ENCODE measurements around the gene NUP214.
"Not testable (repeated sequence)": the region's sequence is repeated elsewhere in the genome, so short reads cannot be mapped to it uniquely, and the experiment has no call there.

Gene NUP214

GRCh38 chr9:131092548-131093440, 32.6 kb upstream of the NUP214 start:
- no peaks in the 10 kb centered on the region for H3K36me3 Mint-ChIP-seq (ENCODE audit: low read depth)
- H3K27ac Mint-ChIP-seq: no peak overlapping the region
- peaks cover 28% of the 10 kb centered on the region for H3K27me3 Mint-ChIP-seq (ENCODE audit: low read depth)
- H3K9me3 Mint-ChIP-seq: no peaks in the 10 kb centered on the region
- H3K4me3 Mint-ChIP-seq: no peak overlapping the region
- H3K4me1 Mint-ChIP-seq (ENCODE audit: low read depth): peaks cover 4% of the 10 kb centered on the region

GRCh38 chr9:131094015-131094414, 31.4 kb upstream of the NUP214 start:
- Mint-ChIP-seq H3K9me3 (no peaks in the 10 kb centered on the region), H3K27me3 (ENCODE audit: low read depth) (peaks cover 37% of the 10 kb centered on the region), H3K27ac (no peak overlapping the region), H3K36me3 (ENCODE audit: low read depth) (no peaks in the 10 kb centered on the region), H3K4me1 (ENCODE audit: low read depth) (peaks cover 4% of the 10 kb centered on the region), H3K4me3 (no peak overlapping the region)

DNA sequence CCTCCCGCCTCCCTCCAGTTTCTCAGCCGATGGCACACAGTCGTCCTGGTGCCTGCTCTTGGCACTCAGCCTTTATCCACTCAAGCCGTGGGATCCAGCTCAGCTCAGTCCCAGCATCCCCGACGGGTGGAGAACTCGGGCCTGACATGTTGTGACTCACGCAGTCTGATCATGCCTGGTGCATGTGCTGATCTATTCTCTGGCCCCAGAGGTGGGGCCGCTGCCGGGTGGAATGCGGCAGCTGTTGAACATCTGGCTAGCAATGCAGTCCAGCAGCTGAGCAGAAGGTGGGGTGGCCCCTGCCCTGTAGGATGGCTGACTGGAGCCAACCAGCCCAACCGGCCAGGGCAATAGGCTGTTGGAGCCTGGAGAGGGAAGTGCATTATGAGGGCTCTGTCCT, 30.8 kb upstream of the NUP214 start:
- H3K27me3 Mint-ChIP-seq (ENCODE audit: low read depth): peaks cover 39% of the 10 kb centered on the region
- H3K27ac Mint-ChIP-seq: no peak overlapping the region
- no peak overlapping the region for H3K4me3 Mint-ChIP-seq

DNA sequence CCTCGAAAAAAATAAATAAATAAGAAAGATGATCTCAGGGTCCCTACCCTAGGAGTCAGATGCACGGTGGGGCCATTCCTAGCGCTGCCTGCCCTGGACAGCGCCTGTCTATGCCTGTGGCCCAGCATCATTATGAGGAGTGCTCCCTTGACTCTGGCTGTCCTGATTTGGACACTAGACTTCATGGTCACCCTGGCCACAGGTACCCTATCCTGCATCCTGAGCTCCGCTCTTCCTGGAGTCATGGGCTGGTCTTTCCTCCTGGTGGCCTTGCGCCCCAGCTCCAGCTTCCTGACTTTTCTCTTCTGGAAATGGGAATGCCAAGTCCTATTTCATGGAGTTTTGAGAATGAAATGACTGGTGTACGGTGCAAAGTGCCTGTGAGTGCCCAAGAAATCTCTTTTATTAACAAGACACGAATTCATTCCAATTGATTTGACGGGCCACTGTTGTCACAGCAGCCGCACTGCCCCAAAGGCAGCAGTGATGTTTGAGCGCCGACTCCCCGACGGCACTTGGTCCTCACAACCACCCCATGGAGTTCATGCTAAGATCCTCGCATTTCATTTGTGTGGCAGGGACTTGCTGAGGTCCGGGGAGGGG, 29.6 kb upstream of the NUP214 start:
- Mint-ChIP-seq H3K9me3 (no peaks in the 10 kb centered on the region), H3K4me3 (peak overlapping the region; percentile 59), H3K4me1 (ENCODE audit: low read depth) (peaks cover 4% of the 10 kb centered on the region), H3K27me3 (ENCODE audit: low read depth) (peaks cover 39% of the 10 kb centered on the region), H3K36me3 (ENCODE audit: low read depth) (no peaks in the 10 kb centered on the region), H3K27ac (no peak overlapping the region)

More for the DNA sequence above, 30.8 kb upstream of the NUP214 start:
- peaks cover 4% of the 10 kb centered on the region for H3K4me1 Mint-ChIP-seq (ENCODE audit: low read depth)
- H3K9me3 Mint-ChIP-seq: no peaks in the 10 kb centered on the region
- H3K36me3 Mint-ChIP-seq (ENCODE audit: low read depth): no peaks in the 10 kb centered on the region

DNA sequence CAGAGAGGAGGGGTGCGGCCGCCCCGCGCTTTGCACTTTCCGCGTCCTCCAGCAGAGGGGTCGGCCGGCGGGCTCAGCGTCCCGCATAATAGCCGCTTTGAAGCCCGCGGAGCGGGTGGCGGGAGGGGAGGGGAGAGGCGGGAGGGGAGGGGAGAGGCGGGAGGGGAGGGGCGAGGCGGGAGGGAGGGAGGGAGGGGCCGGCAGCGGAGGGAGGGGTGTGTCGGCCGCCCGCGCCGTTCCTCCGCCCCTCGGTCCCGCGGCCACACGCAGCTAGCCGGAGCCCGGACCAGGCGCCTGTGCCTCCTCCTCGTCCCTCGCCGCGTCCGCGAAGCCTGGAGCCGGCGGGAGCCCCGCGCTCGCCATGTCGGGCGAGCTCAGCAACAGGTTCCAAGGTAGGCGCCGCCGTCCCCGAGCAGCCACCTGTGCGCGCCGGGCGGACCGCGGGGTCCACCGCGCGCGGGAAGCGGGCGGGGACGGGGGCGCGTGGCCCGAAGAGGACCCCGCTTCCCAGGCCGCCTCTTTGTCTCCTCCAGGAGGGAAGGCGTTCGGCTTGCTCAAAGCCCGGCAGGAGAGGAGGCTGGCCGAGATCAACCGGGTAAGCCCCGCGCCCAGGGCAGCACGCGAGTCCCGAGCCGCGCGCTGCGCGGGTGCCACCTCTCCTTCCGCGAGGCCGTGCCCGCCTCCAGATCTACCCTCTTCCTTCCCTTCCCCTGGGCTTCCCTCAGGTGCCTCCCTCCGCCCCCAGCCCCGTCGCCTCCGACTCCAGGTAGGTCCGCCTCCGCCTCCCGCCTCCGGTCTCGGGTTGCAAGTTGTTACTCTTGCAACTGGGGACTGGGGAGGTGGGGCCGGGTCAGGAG, 28.9 kb upstream of the NUP214 start, which contains the start of gene AIF1L:
AIF1L (plus strand) TSS at position 263 of the 857 bp plus-strand sequence; CDS start at position 362, 99 bp downstream.
- peaks cover 39% of the 10 kb centered on the region for H3K27me3 Mint-ChIP-seq (ENCODE audit: low read depth)
- peak within 1 kb of the TSS; percentile 68 for H3K4me3 Mint-ChIP-seq
- H3K36me3 Mint-ChIP-seq (ENCODE audit: low read depth): no peaks in the 10 kb centered on the region
- H3K27ac Mint-ChIP-seq: no peak within 1 kb of the TSS
- H3K4me1 Mint-ChIP-seq (ENCODE audit: low read depth): peaks cover 4% of the 10 kb centered on the region
- H3K9me3 Mint-ChIP-seq: no peaks in the 10 kb centered on the region

DNA sequence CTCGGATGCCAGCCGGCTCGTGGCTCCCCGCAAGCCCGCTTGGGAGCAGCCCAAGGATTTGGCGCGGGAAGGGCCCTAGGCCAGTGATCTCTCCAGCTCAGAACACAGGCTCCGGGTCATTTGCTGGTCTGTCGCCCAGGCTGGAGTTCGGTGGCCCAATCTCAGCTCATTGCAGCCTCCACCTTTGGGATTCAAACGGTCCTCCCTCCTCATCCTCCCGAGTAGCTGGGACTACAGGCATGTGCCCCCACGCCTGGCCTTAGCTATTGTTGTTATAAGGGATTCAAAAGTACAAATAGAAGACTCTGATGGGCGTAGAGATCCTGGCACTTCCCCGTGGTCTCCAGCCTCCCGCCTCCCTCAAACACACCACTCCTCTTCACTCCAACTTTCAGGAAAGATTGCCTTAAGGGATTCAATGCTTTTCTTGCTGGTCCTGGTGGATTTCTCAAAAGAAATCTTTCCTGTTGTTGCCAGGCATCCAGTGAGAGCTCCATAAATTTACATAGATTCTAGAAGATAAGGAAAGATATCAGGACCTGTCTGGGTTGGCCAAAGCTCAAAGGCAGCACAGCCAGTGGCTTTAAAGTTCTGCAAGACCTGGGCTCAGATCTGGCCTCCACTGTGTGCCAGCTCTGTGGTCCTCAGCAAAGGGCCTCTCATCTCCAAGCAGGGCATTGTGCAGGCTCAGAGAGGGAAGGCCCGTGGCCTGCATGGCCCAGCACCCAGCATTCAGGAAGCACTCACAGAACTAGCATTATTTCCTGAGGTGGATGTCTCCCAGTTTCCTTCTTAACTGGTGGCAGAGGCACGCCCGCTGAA, 28.0 kb upstream of the NUP214 start:
- no peak overlapping the region for H3K27ac Mint-ChIP-seq
- H3K36me3 Mint-ChIP-seq (ENCODE audit: low read depth): no peaks in the 10 kb centered on the region
- H3K4me1 Mint-ChIP-seq (ENCODE audit: low read depth): peaks cover 4% of the 10 kb centered on the region
- peaks cover 39% of the 10 kb centered on the region for H3K27me3 Mint-ChIP-seq (ENCODE audit: low read depth)
- peak overlapping the region; percentile 68 for H3K4me3 Mint-ChIP-seq
- H3K9me3 Mint-ChIP-seq: no peaks in the 10 kb centered on the region

DNA sequence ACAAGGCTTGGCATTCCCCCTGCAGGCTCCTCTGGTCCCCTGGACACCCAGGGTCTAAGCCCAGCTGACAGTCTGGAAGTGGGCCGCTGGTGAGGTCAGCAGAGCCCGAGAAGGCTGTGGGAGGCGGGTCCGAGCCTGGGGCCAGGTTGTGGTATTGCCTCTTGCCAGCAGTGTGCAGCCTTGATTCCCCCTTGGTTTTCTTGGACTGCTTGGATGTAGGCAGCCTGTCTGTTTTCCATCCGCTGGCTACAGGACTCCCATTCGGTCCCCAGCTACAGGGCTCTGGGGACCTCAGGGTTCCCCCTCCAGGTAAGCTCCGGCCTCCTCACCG, 27.5 kb upstream of the NUP214 start:
- Mint-ChIP-seq H3K27ac (no peak overlapping the region), H3K36me3 (ENCODE audit: low read depth) (no peaks in the 10 kb centered on the region), H3K9me3 (no peaks in the 10 kb centered on the region), H3K27me3 (ENCODE audit: low read depth) (peaks cover 39% of the 10 kb centered on the region), H3K4me3 (no peak overlapping the region), H3K4me1 (ENCODE audit: low read depth) (peaks cover 4% of the 10 kb centered on the region)

GRCh38 chr9:131098391-131099101, 26.8 kb upstream of the NUP214 start:
- Mint-ChIP-seq H3K27ac (no peak overlapping the region), H3K27me3 (ENCODE audit: low read depth) (peaks cover 39% of the 10 kb centered on the region), H3K36me3 (ENCODE audit: low read depth) (no peaks in the 10 kb centered on the region), H3K9me3 (no peaks in the 10 kb centered on the region), H3K4me1 (ENCODE audit: low read depth) (peaks cover 4% of the 10 kb centered on the region), H3K4me3 (no peak overlapping the region)

DNA sequence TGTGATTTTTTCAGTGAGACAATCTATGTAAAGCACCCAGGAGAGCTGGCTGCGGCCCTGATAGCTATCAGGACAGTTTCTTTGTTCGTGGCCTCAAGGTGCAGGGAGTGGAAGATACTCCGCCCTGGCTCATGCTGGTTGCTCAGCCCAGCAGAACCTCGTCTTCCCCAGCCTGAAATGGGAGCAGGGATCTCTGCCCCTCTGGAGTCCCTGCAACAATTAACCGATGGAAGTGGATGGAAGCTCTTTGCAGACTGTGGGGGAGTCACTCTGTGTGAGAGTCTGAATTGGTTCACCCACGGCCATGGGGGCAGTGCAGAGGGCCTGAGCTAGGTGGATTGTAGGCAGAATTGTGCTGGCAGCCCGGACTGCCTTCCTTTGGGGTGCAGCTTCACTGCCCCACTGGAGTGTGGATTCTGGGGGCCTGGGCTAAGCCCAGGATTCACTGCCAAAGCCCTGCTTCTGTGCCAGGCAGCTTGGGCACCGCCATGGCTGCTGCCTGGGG, 26.2 kb upstream of the NUP214 start:
- Mint-ChIP-seq H3K9me3 (no peaks in the 10 kb centered on the region), H3K4me1 (ENCODE audit: low read depth) (peaks cover 4% of the 10 kb centered on the region), H3K36me3 (ENCODE audit: low read depth) (no peaks in the 10 kb centered on the region), H3K4me3 (no peak overlapping the region), H3K27me3 (ENCODE audit: low read depth) (peaks cover 38% of the 10 kb centered on the region), H3K27ac (no peak overlapping the region)

DNA sequence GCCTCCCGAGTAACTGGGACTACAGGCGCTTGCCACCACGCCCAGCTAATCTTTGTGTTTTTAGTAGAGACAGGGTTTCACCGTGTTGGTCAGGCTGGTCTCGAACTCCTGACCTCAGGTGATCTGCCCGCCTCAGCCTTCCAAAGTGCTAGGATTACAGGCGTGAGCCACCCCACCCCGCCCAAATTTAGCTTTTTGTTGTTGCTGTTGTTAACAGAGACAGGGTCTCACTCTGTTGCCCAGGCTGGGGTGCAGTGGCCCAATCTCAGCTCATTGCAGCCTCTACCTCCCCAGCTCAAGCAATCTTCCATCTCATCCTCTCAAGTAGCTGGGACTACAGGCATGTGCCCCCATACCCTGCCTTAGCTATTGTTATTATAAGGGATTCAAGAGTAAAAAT, 25.5 kb upstream of the NUP214 start:
- H3K27ac Mint-ChIP-seq; H3K4me3 Mint-ChIP-seq; H3K36me3 Mint-ChIP-seq (ENCODE audit: low read depth); H3K9me3 Mint-ChIP-seq; H3K4me1 Mint-ChIP-seq (ENCODE audit: low read depth): not testable (repeated sequence)
- H3K27me3 Mint-ChIP-seq (ENCODE audit: low read depth): peaks cover 31% of the 10 kb centered on the region

GRCh38 chr9:131100445-131100844, 24.9 kb upstream of the NUP214 start:
- Mint-ChIP-seq H3K36me3 (ENCODE audit: low read depth) (no peaks in the 10 kb centered on the region), H3K4me1 (ENCODE audit: low read depth) (peaks cover 4% of the 10 kb centered on the region), H3K27me3 (ENCODE audit: low read depth) (peaks cover 25% of the 10 kb centered on the region), H3K27ac (no peak overlapping the region), H3K4me3 (no peak overlapping the region), H3K9me3 (no peaks in the 10 kb centered on the region)

- Mint-ChIP-seq H3K4me1 (ENCODE audit: low read depth) (peaks cover 4% of the 10 kb centered on the region), H3K9me3 (no peaks in the 10 kb centered on the region), H3K4me3 (no peak overlapping the region), H3K27me3 (ENCODE audit: low read depth) (peaks cover 18% of the 10 kb centered on the region), H3K36me3 (ENCODE audit: low read depth) (no peaks in the 10 kb centered on the region), H3K27ac (no peak overlapping the region)
Observed at GRCh38 chr9:131101207-131101964, 24.0 kb upstream of the NUP214 start.

- no peaks in the 10 kb centered on the region for H3K9me3 Mint-ChIP-seq
- no peak overlapping the region for H3K27ac Mint-ChIP-seq
- no peak overlapping the region for H3K4me3 Mint-ChIP-seq
- no peaks in the 10 kb centered on the region for H3K36me3 Mint-ChIP-seq (ENCODE audit: low read depth)
- H3K4me1 Mint-ChIP-seq (ENCODE audit: low read depth): no peaks in the 10 kb centered on the region
- H3K27me3 Mint-ChIP-seq (ENCODE audit: low read depth): peaks cover 9% of the 10 kb centered on the region
Observed at GRCh38 chr9:131103024-131103423, 22.4 kb upstream of the NUP214 start.
